CD4-positive, alpha-beta T cell treated with Interleukin-15 for 1 hour (primary cell): Measurements from ENCODE around the gene FBF1.
"Not testable (repeated sequence)": the region's sequence is repeated elsewhere in the genome, so short reads cannot be mapped to it uniquely, and the experiment has no call there.

Experiments
- DNase-seq: peaks from one replicate; pipeline ENCODE4 v3.0.0-alpha.2; 2020

FBF1 gene

DNA sequence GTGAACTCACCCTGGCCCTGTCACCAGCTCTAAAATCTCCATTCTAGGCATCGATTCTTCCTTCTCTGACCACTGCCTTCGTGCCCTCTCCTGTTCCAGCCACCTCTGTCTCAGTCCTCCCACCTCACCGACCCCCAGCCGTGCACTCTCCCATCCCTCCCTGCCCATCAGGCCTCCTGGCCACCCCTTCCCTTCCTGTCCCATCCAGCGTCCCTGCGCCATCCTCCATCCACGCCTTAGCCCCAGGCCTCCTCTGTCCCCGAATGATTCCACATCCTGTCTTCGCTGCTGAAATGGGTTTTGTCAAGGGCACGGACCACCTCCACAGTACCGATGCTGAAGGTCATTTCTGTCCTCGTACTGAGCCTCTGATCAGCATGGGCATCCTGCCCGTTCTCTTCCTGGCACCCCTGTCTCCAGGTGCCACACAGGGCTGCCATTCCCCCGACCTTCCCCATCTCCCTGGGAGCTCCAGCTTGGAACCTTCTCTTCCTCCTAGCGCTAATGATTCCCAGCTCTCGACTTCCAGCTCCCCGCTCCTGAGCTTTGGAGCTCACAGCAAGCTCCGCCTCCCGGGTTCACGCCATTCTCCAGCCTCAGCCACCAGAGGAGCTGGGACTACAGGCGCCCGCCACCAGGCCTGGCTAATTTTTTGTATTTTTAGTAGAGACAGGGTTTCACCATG is 46.7 kb downstream of the FBF1 start:
- DNase-seq = no peak

DNA sequence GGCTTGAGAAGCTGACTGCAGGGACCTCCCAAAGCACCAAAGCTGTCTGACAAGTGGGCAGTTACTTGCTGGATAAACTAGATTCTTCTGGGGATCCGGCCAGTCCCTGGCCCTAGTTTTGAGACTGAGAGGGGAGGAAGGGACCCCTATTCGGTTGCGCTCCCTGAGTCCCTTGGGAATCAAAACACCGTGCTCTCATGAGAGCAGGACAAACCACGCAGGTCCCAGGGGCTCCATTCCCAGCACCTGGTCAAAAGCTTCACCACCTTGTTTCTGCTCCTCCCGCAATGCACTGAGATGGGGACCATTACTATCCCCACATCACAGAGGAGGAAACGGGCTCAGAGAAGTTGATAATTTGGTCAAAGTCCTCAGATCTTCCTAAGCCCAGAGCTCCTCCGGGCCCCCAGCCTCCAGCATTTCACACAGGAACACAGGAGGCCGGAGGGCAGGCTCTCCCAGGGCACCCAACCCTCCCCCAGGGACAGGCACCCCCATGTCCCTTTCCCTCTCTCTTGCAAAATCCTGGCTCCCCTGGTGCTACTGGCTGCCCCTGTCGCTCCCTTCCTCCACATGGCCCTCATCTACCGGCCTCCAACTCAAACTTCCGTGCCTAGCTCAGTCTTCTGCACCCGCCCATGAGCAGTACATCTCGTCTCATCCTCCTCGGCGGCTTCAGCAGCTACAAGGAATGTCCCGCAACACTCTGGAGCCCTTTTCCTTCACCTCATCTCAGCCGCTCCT is 47.4 kb downstream of the FBF1 start:
- no peak for DNase-seq

DNA sequence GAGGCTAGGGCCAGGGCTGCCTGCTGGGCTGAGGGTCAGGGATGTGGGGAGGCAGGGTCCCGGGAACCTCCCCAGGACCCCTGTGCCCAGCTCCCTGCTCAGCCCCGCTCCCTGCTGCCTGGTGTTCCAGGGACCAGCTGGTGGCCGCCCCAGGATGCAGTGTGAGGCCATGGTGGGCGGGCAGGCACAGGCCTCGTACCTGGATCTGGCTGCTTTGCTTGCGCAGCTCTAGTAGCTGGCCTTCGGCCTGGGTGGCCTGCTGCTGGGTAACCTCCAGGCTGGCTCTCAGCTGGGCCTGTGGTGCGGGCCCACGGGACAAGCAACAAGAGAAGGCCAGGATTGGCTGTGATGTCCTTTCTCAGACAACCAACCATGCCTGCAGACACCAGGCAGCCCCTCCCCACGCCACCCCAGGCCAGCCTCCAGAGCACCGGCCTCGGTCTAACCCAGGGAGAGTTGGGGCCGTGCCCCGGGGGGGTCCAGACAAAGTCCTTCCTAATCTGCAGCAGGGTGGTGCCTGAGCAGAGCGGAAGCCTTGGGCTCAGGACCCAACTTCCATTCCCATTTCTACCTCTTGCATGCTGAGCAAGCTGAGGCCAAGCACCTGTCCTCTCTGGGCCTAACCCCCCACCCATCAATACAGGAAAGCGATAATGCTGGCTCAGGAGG is 48.2 kb downstream of the FBF1 start:
- DNase-seq = no peak

DNA sequence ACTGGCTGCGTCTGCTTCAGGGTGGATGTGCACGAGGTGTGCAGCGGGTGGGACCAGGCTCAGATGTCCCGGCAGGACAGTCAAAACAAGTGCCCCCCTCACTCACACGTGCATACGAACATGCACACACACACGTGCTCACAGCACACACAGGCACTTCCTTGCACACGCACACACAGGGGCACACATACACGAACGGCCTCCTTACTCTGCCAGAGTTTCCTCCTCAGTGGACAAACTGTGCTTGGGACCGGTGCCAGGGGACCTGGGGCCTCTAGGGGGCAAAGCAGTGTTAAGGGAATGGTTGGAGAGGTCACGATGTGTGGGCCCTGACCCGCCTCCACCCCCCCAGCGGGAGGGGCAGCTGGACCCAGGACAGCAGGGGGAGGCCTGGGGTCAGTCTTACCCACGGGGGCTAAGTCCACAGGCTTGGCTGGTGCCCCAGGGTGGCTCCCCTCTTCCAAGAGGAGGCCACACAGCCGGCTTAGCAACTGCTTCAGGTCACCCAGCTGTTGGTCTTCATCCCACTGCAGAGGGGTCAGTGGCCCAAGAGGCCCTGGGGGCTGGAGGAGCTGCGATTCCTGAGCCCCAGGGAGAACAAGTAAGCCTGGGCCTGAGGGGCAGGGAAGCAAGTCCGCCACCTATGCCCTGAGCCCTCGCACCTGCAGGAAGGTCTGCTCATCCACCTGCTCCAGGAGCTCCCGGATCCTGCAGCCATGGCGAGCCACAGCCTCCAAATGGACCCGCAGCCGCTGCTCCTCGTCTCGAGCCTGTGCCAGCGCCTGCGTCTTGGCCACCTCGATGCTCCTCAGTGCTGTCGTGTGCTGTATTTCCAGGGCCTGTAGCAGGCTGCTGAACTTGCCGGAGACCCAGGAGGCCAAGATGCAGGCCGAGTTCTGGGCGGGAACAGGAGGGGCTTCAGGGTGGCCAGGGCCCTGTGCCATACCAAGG is 49.0 kb downstream of the FBF1 start:
- no peak for DNase-seq

DNA sequence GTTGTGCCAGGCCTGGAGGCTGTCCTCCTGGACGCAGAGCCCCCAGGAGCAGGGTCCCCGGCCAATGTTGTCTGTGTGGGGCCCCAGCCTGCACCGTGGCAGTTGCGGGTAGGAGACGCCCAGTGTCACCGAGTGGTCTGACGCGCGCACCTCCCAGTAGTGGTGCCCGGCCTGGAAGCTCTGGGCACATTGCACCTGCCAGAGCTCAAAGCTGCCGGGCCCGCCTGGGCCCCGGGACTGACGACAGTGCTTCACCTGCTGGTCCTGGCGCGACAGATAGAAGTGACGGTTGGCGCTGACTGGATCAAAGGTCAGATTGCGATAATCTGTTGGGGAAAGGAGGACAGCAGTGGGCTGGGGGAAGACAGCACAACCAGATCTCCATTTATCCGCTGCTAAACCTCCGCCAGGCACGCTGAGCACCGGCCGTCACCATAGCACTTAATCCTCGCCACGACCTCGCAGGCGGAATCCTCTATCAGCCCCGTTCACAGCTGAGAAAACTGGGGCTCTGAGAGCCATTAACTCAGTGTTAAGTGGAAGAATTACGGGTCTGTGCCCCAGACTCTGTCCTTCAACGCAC is 49.7 kb downstream of the FBF1 start:
- DNase-seq = no peak

DNA sequence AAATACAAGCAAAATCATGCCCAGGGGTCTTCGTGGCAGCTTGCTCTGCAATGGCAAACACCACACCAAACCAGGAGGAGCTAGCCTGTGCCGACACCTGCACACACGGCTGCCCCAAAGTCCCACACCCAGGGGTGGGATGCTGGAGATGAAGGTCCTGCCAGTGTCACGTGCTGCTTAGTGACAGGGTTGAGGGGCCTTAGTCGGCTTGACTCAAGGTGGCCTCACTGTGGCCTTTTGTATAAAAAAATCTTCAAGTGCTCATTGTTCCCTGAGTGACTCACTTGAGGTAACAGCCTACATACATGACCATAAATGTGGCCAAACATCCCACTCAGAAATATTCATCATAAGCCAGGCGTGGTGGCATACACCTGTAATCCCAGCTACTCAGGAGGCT is 51.4 kb downstream of the FBF1 start:
- DNase-seq = no peak

DNA sequence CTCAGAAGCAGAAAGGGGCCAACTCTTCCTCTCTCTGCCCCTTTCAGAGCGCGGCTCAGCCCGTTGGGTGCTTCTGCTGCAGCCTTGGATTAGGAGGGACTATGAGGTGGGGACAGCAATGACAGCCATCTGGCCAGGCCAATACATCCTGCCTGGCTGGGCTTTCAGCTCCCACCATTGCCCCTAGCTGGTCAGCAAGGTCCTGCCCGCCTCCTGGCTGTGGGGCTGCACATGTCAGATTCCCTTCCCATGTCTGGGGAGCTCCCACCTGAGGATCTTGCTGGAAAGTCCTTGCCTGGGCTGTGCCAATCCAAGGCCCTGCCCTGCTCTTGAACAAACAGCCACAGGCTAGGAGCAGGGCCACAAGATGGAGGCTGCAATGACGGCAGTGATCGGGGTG is 52.4 kb downstream of the FBF1 start:
- DNase-seq = no peak

DNA sequence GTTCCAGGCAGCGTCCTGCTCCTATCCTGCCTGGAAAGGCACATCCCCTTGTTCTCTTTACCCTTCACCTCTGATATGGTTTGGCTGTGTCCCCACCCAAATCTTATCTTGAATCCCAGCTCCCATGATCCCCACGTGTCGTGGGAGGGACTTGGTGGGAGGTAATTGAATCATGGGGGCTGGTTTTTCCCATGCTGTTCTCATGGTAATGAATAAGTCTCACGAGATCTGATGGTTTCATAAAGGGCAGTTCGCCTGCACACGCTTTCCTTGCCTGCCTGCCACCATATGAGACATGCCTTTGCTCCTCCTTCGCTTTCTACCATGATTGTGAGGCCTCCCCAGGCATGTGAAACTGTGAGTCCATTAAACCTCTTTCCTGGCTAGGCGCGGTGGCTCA is 55.0 kb downstream of the FBF1 start:
- not testable (repeated sequence) for DNase-seq

DNA sequence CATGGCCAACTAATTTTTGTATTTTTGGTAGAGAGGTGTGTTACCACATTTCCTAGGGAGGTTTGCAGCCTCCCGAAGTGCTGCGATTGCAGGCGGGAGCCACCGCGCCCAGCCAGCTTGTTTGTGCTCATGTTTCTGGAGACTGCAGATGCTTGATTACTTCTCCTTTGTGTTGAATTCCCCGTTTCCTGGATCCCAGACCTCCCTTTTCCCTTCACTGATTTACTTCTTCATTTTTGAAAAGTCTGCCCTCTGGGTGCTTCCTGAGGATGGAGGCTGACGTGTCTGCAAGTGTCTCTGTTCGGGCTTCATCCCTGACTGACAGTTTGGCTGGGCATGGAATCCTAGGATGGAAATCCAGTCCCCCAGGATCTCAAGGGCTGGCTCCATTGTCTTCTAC is 55.4 kb downstream of the FBF1 start:
- no peak for DNase-seq

DNA sequence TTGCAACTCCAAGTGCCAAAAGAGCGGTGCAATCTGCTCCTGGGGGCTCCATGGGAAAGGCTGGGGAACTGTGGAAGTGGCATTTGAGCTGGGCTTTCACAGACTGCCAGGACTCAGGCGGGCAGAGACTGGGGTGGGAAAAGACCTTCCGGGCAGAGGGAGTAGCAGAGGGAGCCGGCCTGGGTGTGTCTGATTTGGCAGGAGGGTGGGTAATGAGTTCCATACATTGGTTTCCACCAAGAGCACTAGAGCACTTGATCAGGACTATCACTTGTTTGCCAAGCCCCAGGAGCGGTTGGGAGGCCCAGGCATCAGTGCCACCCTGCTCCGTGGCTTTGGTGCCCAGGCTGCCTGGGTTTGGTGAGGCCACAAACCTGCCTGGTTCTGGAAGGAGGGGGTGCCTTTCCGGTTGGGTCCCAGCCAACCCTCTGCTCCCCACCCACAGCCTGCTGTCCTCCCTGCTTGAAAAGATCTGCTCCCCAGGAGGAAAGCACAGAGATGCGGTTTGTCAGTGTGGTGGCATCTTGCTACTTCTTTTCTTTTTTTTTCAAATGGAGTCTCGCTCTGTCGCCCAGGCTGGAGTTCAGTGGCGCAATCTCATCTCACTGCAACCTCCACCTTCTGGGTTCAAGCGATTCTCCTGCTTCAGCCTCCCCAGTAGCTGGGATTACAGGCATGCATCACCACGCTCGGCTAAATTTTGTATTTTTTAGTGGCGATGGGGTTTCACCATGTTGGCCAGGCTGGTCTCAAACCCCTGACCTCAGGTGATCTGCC is 59.0 kb downstream of the FBF1 start:
- no peak for DNase-seq

DNA sequence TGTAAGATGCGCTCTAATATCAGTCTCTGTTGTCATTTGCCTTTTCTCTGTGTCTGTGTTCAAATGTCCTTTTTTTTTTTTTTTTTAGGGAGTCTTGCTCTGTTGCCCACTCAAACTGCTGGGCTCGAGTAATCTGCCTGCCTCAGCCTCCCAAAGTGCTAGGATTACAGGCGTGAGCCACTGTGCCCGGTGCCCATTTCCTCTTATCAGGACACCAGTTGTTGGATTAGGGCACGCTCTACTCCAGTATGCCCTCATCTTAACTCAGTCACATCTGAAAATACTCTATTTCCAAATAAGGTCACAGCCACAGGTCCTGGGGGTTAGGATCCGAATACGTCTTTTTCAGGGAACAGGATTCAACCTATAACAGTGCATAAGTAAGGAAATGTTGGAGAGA is 60.6 kb downstream of the FBF1 start:
- DNase-seq = no peak

DNA sequence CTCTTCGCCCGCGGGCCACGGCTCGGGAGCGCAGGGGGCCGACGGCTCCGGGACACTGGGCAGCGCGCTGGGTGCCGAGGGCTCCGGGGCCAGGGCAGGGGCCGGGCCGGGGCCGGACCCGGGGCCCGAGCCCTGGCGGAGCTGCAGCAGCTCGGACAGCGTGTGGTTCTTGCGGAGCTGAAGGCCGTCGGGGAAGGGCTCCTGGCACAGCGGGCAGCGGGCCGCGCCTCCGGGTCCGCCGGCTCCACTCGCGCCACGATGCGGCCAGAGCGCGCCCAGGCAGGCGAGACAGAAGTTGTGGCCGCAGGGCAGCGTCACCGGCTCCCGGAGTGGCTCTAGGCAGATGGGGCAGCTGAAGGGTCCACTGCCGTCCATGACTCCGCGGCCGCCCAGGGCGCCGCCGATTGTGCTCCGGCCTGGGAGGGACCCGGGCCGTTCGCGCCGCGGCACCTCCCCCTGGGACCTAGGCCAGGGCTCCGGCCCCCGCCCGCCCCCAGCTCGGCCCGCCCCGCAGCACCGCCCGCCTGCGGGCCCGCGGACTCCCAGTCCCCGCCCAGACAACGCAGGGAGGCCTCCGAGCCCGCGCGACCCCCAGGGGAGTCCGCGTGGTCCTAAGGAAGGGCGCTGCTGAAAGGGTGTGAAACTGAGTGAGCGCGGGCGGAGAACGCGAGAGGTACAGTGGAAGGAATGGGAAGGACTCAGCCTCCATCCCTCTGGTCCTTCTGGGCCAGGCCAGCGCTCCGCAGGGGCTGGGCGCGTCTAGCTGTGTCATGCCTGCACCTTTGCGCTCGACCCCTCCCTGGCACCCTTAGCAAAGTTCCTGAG is 62.5 kb downstream of the FBF1 start, which contains the start of gene TRIM47:
TSS of gene TRIM47 (minus strand) at position 408 of the 825 bp plus-strand sequence. CDS start at position 375, 33 bp downstream.
- no peak for DNase-seq

DNA sequence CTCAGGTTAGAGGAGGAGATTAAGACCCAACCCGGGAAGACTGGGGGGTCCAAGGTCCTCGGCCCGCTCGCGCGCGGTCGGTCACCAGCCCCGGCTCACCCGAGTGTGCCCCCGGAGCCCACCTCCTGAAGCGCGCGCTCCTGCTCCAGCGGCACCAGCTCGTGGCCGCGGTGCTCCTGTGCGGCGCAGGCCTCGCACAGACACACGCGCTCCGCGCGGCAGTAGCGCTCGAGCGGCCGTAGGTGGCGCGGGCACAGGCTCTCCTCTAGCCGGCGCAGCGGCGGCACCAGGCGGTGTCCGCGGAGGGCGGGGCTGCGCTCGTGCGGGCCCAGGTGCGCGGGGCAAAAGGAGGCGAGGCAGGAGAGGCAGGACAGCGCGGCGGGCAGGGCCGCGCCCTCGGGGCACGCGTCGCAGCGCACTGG is 63.1 kb downstream of the FBF1 start:
- peak; percentile 75 for DNase-seq

DNA sequence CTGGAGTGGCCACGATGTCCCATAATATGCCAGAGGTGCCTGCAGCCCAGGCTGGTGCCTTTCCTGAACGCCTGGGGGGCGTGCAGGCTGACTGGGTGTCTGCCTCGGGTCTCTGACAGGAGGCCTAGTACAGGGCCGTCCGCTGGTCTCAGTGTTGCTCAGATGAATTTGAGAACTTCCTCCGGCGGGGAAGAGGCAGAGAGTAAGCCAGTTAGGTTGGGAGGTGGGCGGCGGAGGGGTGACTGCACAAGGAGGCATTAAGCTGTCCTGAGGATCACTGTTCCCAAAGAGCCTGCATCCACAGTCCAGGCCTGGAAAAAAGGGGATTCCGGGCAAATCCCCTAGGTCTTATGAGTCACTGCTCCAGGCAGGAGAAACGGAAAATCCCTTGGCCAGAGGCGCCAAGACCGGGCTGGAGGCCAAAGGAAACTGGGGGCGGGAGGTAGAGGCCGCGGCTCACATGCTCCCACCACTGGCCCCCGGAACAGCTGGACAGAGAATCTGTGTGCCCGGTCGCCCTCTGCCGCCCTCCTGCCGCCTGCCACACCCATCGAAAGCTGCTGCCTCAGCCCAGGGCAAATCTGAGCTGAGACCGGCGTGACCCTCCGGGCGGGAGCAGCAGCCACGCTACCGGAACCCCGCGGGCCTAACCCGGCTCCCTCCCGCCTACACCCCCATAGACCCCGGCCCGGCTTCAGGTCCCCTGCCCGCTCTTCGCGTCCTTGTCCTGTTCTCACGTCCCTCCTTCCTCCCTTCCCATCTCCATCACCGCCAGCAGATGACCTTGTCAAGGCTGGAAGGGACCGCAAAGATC is 63.7 kb downstream of the FBF1 start:
- DNase-seq = no peak

DNA sequence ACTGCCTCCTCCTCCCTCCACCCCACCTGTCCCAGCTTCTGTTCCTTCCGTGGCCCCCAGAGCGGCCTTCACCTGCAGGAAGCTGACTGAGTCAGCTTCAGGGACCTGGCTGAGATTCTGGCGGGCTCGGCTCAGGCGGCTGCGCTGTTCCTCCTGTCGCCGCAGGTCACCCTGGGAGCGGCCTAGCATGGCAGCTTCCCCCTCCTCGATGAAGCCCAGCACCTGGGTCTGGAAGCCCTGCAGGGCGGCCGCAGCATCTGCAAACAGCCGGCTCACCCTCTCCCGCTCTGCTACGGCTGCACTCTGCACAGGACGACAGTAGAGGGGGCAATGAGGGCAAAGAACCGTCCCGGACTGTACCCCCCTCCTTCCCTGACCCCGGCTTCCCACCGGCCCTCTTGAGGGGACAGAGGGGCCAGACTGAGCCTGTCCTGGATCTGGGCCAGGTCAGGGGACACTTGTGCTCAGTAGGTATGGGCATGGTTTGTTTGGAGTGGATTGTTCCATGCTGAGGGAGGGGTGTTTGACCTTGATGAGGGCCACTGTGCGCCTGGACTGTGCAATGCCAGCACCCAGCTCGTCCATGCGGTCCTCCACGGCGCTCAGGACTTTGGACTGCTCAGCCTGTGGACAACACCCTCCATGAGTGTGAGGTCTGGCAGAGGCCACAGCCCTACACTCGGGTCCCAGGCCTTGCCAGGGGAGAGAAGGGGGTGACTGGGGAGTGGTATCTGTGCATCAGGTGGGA is 64.5 kb downstream of the FBF1 start:
- peak; percentile 72 for DNase-seq

DNA sequence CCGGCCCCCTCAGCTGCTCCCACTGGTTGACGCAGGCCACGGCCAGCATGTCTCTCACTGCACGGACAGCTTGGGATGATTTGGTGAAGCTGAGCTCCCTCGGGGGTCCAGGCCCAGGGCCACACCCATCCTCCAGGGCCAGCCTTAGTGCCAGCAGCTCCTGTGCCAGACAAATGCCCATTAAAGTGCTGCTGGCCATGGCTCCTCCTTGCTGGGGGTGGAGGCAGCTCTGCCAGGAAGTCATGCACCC is 65.0 kb downstream of the FBF1 start:
- no peak for DNase-seq

DNA sequence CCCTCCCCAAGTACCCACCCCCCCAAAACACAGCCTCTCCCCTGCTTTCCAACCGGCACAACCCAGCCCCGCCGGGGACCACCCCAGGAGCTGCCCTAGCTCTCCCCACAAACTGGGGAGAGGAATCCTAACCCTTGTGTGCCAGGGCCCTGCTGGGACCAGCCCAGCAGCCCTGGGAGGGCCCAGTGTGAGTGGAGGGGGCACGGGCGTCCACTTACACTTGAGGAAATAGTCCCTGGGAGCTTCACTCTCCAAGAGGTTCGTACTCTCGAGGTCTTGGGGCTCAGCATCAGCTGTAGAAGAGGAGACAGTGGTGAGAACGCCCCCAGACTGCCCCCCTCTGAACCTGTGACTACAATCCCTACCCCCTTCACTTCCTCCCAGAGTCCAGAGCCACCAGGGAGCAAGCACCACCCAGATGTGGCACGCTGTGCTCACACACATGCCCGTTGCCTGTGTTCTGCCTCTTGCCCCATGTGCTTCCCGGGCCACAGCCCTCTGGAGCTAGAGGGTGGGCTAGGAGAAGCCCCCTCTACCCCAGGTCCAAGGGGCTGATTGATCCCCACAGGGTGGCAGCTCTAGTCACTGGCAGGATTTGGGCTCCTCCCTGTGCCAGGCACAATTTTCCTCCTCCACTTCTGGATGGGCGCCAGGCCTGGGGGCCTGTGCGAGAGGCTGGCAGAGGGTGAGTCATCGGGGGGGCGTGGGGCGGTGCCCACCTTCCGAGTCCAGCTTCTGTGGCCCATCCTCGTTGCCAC is 65.5 kb downstream of the FBF1 start:
- DNase-seq = no peak
